Mucosa of descending colon (tissue), 3 donors: Measurements from ENCODE around the gene IGIP. TPM values are rescaled to one million over a fixed set of nuclear protein-coding genes. Genes with fewer than 3 reads are reported as not detected.
"Not testable (repeated sequence)": the region's sequence is repeated elsewhere in the genome, so short reads cannot be mapped to it uniquely, and the experiment has no call there.

Experiments
- ATAC-seq: fragments of 200-7000 bp; cut with Tn5 transposase; one replicate; pipeline ENCODE4 v1.9.1; 2020; ENCODE audit warnings: mild to moderate bottlenecking, moderate library complexity
- DNase-seq, 3 donors: peaks; one replicate each; pipeline ENCODE4 v3.0.0-alpha.2; 2020
- H3K36me3 ChIP-seq: fragments of 200-600 bp; one replicate; pipeline ENCODE4 v1.8.0; 2021; ENCODE audit warnings: low read depth, mild to moderate bottlenecking
- H3K4me1 ChIP-seq: fragments of 200-600 bp; one replicate; pipeline ENCODE4 v1.8.0; 2021; ENCODE audit warnings: low read depth, mild to moderate bottlenecking
- H3K4me3 ChIP-seq: fragments of 200-600 bp; one replicate; pipeline ENCODE4 v1.8.0; 2021; ENCODE audit warnings: mild to moderate bottlenecking
- H3K9me3 ChIP-seq: fragments of 200-600 bp; one replicate; pipeline ENCODE4 v1.8.0; 2021; ENCODE audit warnings: mild to moderate bottlenecking
- CTCF ChIP-seq: fragments of 200-600 bp; IDR thresholded peaks from one replicate; pipeline ENCODE4 v1.8.0; 2022; ENCODE audit warnings: antibody characterized with exemption, mild to moderate bottlenecking
- intact Hi-C, 2 donors: fragments of 100-400 bp; cut with DNase I in 1 of 2; cut with micrococcal nuclease in 1 of 2; formaldehyde crosslinking; loops; one replicate each; pipeline versions ENCODE4 v1.11.0 to v1.11.1; 2022; cut with DNase I, micrococcal nuclease
- total RNA-seq, 3 donors: library from RNA; stranded (reverse); fragmentation: NEBNext Ultra II Directional in 2 of 3; extraction: Animal tissue kit (Norgen Biotek cat#: 25700) in 2 of 3; gene quantifications; one replicate each; pipeline versions ENCODE4 v1.2.1 to v1.2.4, GENCODE V29; 2021 to 2023
- donor health status: DM: no; HTN: no; CAD: no; lungs with moderate emphysema.
- donor health status: DM: no; HTN: no; CAD: no.
- donor health status: DM: no; HTN: yes; CAD: no.

The IGIP gene
- total RNA-seq, 3 donors from 2014 or later, result 8.1 to 25.1 (median 9.8) TPM

DNA sequence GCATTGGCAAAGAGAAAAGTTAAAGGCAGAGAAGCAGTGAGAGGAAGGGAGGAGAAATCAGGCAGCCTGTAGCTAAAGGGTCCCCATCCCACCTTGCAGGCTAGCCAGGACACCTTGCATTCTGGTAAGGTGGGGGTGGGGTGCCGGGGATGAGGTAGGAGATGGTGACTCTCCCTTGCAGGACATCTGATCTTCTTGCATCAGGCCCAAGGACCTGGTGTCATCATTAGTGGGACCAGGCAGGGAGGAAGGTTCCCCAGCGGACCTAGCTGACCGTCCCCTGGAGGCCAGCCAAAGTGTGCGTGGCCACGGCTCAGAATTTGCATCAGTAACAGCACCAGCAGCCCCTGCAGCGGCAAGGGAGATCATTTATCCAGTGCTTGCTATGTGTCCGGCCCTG is 27.5 kb downstream of the IGIP start:
- no peak for ATAC-seq
- intact Hi-C loops, result loop anchor here in 1 of 2 donors (5.0 to 10.0 kb wide), 2 partner anchors 81 to 368 kb away; no protein-coding TSS in a partner anchor
- Histone ChIP-seq H3K4me1 (peaks cover 3% of the 10 kb centered on the region), H3K4me3 (no peak overlapping the region), H3K9me3 (no peaks in the 10 kb centered on the region), H3K36me3 (no peaks in the 10 kb centered on the region)
- no peak for DNase-seq
- no peak for TF ChIP-seq CTCF

- peaks cover 3% of the 10 kb centered on the region for H3K4me1 ChIP-seq
- no peak for TF ChIP-seq CTCF
- H3K36me3 ChIP-seq, result no peaks in the 10 kb centered on the region
- H3K4me3 ChIP-seq, result no peak overlapping the region
- no peaks in the 10 kb centered on the region for H3K9me3 ChIP-seq
- ATAC-seq (no peak), DNase-seq (no peak)
- intact Hi-C loops, result loop anchor here in 1 of 2 donors (5.0 to 10.0 kb wide), 2 partner anchors 82 to 369 kb away; no protein-coding TSS in a partner anchor
Observed at GRCh38 chr5:140153905-140154304, 28.2 kb downstream of the IGIP start.

- ATAC-seq, result not testable (repeated sequence)
- intact Hi-C loops, result loop anchor here (5.0 to 10.0 kb wide), 2 partner anchors 83 to 370 kb away; no protein-coding TSS in a partner anchor
Observed at GRCh38 chr5:140154710-140155381, 29.1 kb downstream of the IGIP start.

DNA sequence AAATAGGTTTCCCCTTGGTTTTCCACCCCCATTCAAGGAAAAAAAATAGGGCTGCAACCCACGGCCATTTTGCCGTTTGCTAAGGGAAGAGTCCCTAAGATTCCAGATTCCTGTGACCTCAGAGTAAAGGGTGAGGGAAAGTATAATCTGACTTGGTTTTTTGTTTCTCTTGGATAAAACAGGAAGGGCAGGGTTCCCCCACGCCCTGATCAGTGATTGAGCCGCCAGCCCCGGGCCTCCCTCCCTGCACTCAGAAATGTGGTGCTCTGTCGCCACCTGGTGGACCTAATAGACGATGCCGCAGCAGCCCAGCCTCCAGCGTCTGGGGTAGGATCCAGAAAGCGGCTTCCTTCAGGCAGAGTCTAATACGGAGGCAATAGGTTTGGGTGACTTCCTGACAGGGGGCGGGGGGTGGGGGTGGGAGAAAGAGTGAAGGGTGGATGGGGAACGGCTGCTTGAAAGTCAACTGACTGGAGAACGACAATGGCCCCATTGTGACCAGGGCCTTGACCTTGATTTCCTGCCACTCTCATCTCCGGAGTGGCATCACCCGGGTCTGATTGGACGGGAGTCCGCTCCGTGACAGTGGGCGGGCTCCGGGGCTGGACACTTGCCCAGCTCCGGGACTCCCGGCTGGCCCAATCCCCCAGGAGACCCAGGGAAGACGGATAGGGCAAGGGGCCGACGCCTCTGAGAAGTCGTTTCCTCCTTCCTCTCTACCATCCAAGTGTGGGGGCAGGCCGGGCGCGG is 31.5 kb downstream of the IGIP start:
- DNase-seq (peak; percentile 88 to 95 (median 93)), ATAC-seq (peak; percentile 99)
- no peak overlapping the region for H3K4me3 ChIP-seq
- TF ChIP-seq CTCF, result peak; percentile 66
- H3K4me1 ChIP-seq, result peaks cover 3% of the 10 kb centered on the region
- intact Hi-C loops, result loop anchor here (5.0 to 10.0 kb wide), 2 partner anchors 85 to 372 kb away; no protein-coding TSS in a partner anchor
- H3K9me3 ChIP-seq, result no peaks in the 10 kb centered on the region
- no peaks in the 10 kb centered on the region for H3K36me3 ChIP-seq

More at GRCh38 chr5:140154710-140155381, 29.1 kb downstream of the IGIP start:
- not testable (repeated sequence) for DNase-seq, H3K4me1 ChIP-seq, H3K4me3 ChIP-seq, H3K36me3 ChIP-seq, H3K9me3 ChIP-seq

DNA sequence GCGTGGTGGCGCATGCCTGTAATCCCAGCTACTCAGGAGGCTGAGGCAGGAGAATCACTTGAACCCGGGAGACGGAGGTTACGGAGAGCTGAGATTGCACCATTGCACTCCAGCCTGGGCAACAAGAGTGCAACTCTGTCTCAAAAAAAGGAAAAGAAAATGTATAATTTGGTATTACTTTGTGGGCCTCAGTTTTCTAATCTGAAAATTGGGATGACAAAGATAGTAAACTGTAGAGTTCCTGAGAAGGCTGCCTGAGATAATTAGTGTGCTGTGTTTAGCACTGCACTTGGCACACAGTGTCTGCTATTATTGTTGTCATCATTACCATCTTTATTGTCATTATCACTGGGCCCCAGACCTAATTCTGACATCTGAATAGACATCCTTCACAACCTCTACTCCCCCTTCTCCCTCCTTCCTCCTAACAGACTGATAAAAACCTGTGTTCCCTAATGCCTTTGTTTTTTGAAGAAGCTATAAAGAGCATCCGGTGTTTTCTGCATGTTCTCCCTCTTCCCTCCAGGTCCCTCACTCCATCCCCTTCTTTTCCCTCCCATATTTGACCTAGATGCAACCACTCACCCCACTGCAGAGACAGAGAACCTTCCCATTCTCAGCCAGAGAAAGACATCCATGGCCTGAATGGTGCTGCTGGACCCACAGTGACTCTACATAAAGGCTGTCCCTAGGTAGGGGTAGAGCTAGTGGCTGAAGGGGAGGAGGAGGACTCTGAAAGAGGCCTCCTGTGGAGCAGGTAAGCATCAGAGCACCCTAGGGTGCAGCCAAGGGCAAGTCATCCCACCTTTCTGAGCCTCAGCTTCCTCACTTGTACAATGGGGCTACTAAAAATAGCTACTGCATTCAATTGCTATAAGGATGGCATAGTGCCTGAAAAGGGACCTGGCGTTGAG is 33.5 kb downstream of the IGIP start:
- intact Hi-C loops, result loop anchor here (5.0 to 10.0 kb wide), 2 partner anchors 87 to 374 kb away; no protein-coding TSS in a partner anchor
- no peak for DNase-seq
- no peak for ATAC-seq
- H3K4me3 ChIP-seq, result no peak overlapping the region
- H3K9me3 ChIP-seq, result no peaks in the 10 kb centered on the region
- H3K36me3 ChIP-seq, result no peaks in the 10 kb centered on the region
- no peak for TF ChIP-seq CTCF
- peaks cover 3% of the 10 kb centered on the region for H3K4me1 ChIP-seq
